Left lobe of liver (tissue), 2 donors: Measurements from ENCODE around the gene BDH1. TPM values are rescaled to one million over a fixed set of nuclear protein-coding genes. Genes with fewer than 3 reads are reported as not detected.

ENCODE experiments used
- ATAC-seq: fragments of 200-7000 bp; cut with Tn5 transposase; one replicate; pipeline ENCODE4 v1.9.1; 2020; ENCODE audit warnings: mild to moderate bottlenecking, moderate library complexity
- DNase-seq: peaks from one replicate; pipeline ENCODE4 v3.0.0-alpha.2; 2020; ENCODE audit warnings: low spot score
- total RNA-seq: library from RNA; stranded (reverse); gene quantifications from one replicate; pipeline ENCODE4 v1.2.1, GENCODE V29; 2021
- donor health status: DM: no; HTN: no; CAD: no; lungs with moderate emphysema.
- donor health status: DM: no; HTN: yes; CAD: no.

Gene BDH1
- total RNA-seq, 1 donor from 2014 or later = 279 TPM

GRCh38 chr3:197508051-197508451 lies 47.7 kb downstream of the BDH1 start:
- DNase-seq (no peak), ATAC-seq (no peak)

GRCh38 chr3:197507541-197507940 lies 48.2 kb downstream of the BDH1 start:
- DNase-seq = no peak
- no peak for ATAC-seq

GRCh38 chr3:197507081-197507480 lies 48.7 kb downstream of the BDH1 start:
- DNase-seq (no peak), ATAC-seq (no peak)

GRCh38 chr3:197505796-197506548 lies 49.8 kb downstream of the BDH1 start:
- DNase-seq (no peak), ATAC-seq (no peak)

- no peak for DNase-seq
- peak; percentile 4 for ATAC-seq
Measured at GRCh38 chr3:197504641-197505121, 51.1 kb downstream of the BDH1 start.

GRCh38 chr3:197504229-197504628 lies 51.5 kb downstream of the BDH1 start:
- ATAC-seq (peak; percentile 38), DNase-seq (no peak)

- DNase-seq (no peak), ATAC-seq (no peak)
Measured at GRCh38 chr3:197503652-197504051, 52.1 kb downstream of the BDH1 start.

GRCh38 chr3:197501879-197502620 lies 53.7 kb downstream of the BDH1 start:
- peak; percentile 68 for DNase-seq
- ATAC-seq = peak; percentile 87

GRCh38 chr3:197501496-197501878 lies 54.3 kb downstream of the BDH1 start:
- ATAC-seq = peak; percentile 23
- no peak for DNase-seq

GRCh38 chr3:197500812-197501211 lies 55.0 kb downstream of the BDH1 start:
- no peak for DNase-seq

GRCh38 chr3:197499427-197499826 lies 56.3 kb downstream of the BDH1 start:
- DNase-seq = no peak
- no peak for ATAC-seq

More at GRCh38 chr3:197500812-197501211, 55.0 kb downstream of the BDH1 start:
- no peak for ATAC-seq

GRCh38 chr3:197498499-197499241 lies 57.1 kb downstream of the BDH1 start:
- ATAC-seq (no peak), DNase-seq (no peak)

- DNase-seq = no peak
- no peak for ATAC-seq
Measured at GRCh38 chr3:197496746-197497125, 59.0 kb downstream of the BDH1 start.

- ATAC-seq (no peak), DNase-seq (no peak)
Measured at GRCh38 chr3:197495999-197496745, 59.6 kb downstream of the BDH1 start.

GRCh38 chr3:197495499-197495898 lies 60.3 kb downstream of the BDH1 start:
- no peak for DNase-seq
- ATAC-seq = no peak

GRCh38 chr3:197495059-197495455 lies 60.7 kb downstream of the BDH1 start:
- DNase-seq (no peak), ATAC-seq (no peak)

GRCh38 chr3:197494366-197495058 lies 61.3 kb downstream of the BDH1 start:
- peak; percentile 61 for ATAC-seq
- DNase-seq = no peak

- no peak for DNase-seq
- ATAC-seq = no peak
Measured at GRCh38 chr3:197493049-197493448, 62.7 kb downstream of the BDH1 start.

GRCh38 chr3:197491923-197492664 lies 63.7 kb downstream of the BDH1 start:
- ATAC-seq = peak; percentile 50
- no peak for DNase-seq
